Measurements from ENCODE around the gene TGFB2. TPM values are rescaled to one million over a fixed set of nuclear protein-coding genes. Genes with fewer than 3 reads are reported as not detected.

TGFB2 gene
- total RNA-seq, 2 donors from 2014 or later, result 0.07 TPM; not detected in 1

DNA sequence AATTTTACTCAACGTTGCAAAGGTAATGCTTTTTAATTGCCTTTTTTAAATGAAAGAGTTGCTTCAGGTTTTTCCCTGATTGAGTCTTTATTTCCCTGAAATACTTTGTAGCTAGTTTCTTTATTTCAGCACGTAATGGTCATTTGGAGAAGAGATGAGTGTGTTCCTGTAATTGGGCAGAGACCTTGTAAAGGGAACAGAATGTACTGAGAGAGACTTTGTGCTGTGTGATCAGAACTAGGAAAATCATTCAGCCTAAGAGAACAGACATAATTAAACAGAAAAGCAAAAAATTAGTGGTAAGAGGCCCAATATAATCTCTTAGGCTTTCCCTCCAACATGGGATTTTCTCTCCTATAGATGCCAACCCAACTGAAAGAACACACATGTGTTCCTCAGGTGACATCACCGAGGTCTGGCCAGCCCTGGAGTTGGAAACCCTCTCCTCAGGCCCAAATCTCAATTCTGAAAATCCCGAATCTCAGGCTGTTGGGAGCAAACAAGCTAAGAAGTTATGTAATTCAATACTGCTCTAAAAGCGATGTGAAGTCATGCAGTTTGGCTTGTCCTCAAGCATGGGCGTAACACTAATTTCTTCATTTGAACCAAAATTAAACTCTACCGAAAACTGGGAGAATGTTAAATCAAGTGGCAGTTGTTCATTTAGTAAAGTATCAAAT lies 102.0 kb downstream of the TGFB2 start:
- ATAC-seq, result no peak
- peaks cover 0 to 5% of the 10 kb centered on the region in 2 donors for H3K9me3 Mint-ChIP-seq

DNA sequence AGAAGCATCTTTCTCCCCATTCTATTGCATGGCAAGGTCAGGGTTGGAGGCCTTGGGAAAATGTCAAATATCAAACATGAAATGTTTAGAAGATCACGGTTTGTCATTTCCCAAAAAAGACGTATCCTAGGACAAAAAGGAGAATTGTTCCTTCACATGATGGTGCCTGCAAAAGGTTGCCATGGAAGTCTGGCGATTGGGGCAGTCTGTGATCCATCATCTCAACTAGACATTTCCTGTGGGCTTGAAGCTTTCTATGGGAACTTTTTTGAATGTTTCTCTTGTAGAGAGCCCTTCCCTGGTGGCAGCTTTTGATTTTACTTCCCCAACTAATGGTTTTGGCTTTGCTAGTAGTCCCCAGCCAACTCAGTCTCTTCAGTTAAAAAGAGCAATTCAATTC lies 106.3 kb downstream of the TGFB2 start:
- peaks cover 0 to 5% of the 10 kb centered on the region in 2 donors for H3K9me3 Mint-ChIP-seq
- no peak for DNase-seq (ENCODE audit: low spot score in 2 of 2)
- ATAC-seq, result no peak
- no peaks in the 10 kb centered on the region for H3K36me3 Mint-ChIP-seq
- no peak overlapping the region for H3K27ac Mint-ChIP-seq

More for the DNA sequence above, 102.0 kb downstream of the TGFB2 start:
- H3K27ac Mint-ChIP-seq, result no peak overlapping the region
- no peaks in the 10 kb centered on the region for H3K36me3 Mint-ChIP-seq
- no peak for DNase-seq (ENCODE audit: low spot score in 2 of 2)

GRCh38 chr1:218454700-218455282 lies 109.7 kb downstream of the TGFB2 start:
- Mint-ChIP-seq H3K9me3 (no peaks in the 10 kb centered on the region), H3K27ac (no peak overlapping the region), H3K36me3 (no peaks in the 10 kb centered on the region)
- DNase-seq (ENCODE audit: low spot score in 2 of 2) (no peak), ATAC-seq (no peak)

DNA sequence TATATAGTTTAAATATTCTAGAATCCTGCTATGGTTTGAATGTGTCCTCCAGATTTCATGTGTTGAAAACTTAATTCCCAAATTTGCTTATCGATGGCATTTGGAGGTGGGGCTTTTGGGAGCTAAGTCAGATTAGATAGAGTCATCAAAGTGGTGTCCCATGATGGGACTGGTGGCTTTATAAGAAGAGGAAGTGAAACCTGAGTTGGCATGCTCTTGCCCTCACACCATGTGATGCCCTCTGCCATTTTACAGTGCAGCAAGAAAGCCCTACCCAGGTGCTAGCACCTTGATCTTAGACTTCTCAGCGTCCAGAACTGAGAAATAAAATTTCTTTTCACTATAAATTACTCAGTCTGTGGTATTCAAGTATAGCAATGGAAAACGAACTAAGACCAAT lies 111.3 kb downstream of the TGFB2 start:
- Mint-ChIP-seq H3K9me3 (no peaks in the 10 kb centered on the region), H3K27ac (no peak overlapping the region), H3K36me3 (no peaks in the 10 kb centered on the region)
- no peak for DNase-seq (ENCODE audit: low spot score in 2 of 2)
- no peak for ATAC-seq

DNA sequence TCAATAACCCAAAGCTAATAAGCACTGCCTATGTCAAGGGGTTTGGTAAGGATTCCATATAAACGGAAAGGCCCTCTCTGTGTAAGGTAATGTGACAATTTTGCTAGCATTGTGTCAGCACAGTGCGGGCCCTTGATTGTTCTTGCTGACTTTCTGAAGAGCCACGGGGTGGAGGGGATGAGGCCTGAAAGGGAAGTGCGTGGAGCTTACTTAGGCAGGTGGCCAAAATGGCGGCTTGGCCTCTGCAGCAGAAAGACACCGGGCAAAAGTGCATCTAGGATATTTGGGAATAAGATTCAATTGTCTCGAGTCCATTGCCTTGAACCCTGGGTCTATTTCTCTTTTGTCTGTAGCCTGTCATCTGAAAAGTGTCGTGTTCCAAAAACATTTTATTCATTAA lies 114.3 kb downstream of the TGFB2 start:
- DNase-seq (ENCODE audit: low spot score in 2 of 2) (no peak), ATAC-seq (no peak)
- H3K9me3 Mint-ChIP-seq, result no peaks in the 10 kb centered on the region
- no peak overlapping the region for H3K27ac Mint-ChIP-seq
- H3K36me3 Mint-ChIP-seq, result no peaks in the 10 kb centered on the region

DNA sequence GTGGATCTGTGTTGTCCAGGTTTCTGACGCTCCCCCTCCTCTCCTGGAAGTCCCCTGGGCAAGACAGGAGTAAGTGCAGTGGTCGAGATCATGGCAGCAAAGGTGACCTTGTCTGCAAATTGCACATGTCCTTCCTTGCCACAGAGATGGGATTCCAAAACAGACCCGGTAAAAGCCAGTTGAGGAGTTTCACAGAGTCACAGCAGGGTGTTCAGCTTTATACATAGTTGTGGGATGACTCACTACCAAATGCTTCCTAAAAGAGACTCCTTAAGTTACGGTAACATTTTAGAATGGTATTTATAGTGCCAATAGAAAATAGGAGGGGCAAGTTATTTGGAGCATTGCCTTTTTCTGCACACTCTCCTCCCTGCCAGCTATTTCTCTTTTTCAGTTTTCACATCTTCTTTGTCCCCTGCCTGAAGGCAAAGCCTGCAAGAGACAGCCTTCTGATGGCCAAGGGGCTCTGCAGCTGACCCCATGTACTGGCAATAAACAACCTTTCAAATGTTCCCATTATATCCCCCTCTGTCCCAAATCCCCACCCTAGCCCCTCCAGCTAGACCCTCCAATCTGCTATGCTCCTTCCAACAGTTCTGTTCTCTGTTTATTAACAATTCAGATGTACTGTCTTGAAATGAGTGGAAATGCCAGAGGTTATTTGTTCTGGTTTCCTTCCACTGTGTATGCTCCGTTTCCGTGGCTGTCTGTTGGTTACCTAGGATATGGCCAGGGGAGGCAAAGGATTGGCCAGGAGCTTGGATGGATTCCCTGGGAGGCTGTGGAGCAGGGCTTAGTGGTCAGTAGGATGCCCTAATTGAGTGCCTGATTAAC lies 115.0 kb downstream of the TGFB2 start:
- ATAC-seq, result no peak
- no peak for DNase-seq (ENCODE audit: low spot score in 2 of 2)
- Mint-ChIP-seq H3K27ac (no peak overlapping the region), H3K9me3 (no peaks in the 10 kb centered on the region), H3K36me3 (no peaks in the 10 kb centered on the region)

DNA sequence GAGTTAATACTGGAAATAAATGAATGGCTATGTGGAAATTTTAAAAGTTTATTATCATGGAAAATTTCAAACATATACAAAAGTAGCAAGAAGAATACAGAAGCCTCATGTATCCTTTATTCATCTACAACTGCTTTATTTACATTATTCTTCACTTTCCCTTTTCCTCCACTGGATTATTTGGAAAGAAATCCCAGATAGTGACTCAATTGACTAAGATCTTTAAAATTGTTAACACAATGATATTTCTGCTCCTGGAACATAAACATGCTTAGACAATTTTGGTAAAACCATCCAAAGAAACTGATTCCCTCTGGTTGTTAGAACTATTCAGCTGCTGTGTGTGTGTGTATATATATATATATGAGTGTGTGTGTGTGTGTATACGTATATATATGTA lies 116.2 kb downstream of the TGFB2 start:
- no peak overlapping the region for H3K27ac Mint-ChIP-seq
- DNase-seq (ENCODE audit: low spot score in 2 of 2), result no peak
- no peaks in the 10 kb centered on the region for H3K36me3 Mint-ChIP-seq
- no peaks in the 10 kb centered on the region for H3K9me3 Mint-ChIP-seq
- ATAC-seq, result no peak

DNA sequence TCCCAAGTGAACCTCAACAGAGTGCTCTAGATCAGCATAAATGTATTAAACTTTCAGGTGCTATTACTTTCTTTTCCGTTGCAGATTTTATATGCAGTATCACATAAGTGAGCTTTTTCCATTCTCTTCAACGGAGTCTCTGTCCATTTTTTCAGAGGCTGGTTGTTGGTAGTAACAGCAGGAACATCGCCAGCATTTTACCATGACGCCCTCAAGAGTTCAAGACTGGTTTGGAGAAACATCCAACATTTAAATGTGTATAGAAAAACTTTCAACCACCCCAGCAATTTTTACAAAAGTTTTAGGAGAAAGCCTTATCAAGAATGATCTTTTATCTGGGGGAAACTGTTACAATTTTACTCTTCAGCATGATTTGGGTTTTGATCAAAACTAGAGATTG lies 117.0 kb downstream of the TGFB2 start:
- H3K27ac Mint-ChIP-seq, result no peak overlapping the region
- H3K9me3 Mint-ChIP-seq, result no peaks in the 10 kb centered on the region
- ATAC-seq, result no peak
- no peaks in the 10 kb centered on the region for H3K36me3 Mint-ChIP-seq
- DNase-seq (ENCODE audit: low spot score in 2 of 2), result no peak

DNA sequence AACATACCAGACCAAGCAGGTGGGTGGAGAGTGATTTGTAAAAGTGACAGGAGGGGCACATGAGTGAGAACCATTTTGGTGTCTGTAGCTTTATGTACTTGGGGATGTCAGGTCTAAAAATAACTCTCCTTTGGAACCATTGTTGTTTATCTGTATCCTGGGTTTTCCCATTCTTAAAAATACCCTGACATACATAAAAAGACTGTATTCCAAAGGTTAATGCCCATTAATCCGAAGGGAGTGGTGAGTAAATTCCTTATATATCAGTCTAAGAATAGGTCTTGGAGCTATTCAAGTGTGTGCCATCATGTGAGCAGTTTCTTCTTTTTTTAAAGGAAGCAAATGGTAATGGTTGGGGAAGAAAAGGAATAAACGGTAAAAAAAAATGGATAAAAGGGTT lies 117.5 kb downstream of the TGFB2 start:
- no peaks in the 10 kb centered on the region for H3K36me3 Mint-ChIP-seq
- H3K27ac Mint-ChIP-seq, result no peak overlapping the region
- no peak for DNase-seq (ENCODE audit: low spot score in 2 of 2)
- ATAC-seq, result no peak
- H3K9me3 Mint-ChIP-seq, result no peaks in the 10 kb centered on the region

- H3K27ac Mint-ChIP-seq, result no peak overlapping the region
- H3K36me3 Mint-ChIP-seq, result no peaks in the 10 kb centered on the region
- H3K9me3 Mint-ChIP-seq, result no peaks in the 10 kb centered on the region
- ATAC-seq (no peak), DNase-seq (ENCODE audit: low spot score in 2 of 2) (no peak)
Observed at GRCh38 chr1:218463194-218464156, 118.3 kb downstream of the TGFB2 start.

DNA sequence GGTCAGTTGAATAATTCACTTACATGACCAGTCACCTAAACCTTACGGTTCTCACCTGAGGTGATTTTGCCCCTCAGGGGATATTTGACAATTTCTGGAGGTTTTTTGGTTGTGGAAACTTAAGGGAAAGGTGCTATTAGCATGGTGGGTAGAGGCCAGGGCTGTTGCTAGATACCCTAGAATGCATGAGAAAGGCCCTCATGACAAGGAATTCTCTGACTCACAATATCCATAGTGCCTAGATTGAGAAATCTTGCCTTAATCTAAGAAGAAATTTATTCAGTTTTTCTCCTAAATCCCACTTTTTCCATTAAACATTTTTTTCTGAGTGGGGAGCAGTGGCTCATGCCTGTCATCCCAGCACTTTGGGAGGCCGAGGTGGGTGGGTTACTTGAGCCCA lies 119.7 kb downstream of the TGFB2 start:
- no peak overlapping the region for H3K27ac Mint-ChIP-seq
- H3K9me3 Mint-ChIP-seq, result no peaks in the 10 kb centered on the region
- H3K36me3 Mint-ChIP-seq, result no peaks in the 10 kb centered on the region
- DNase-seq (ENCODE audit: low spot score in 2 of 2) (no peak), ATAC-seq (no peak)

GRCh38 chr1:218466341-218467010 lies 121.3 kb downstream of the TGFB2 start:
- Mint-ChIP-seq H3K9me3 (no peaks in the 10 kb centered on the region), H3K36me3 (no peaks in the 10 kb centered on the region), H3K27ac (no peak overlapping the region)
- DNase-seq (ENCODE audit: low spot score in 2 of 2) (no peak), ATAC-seq (no peak)

DNA sequence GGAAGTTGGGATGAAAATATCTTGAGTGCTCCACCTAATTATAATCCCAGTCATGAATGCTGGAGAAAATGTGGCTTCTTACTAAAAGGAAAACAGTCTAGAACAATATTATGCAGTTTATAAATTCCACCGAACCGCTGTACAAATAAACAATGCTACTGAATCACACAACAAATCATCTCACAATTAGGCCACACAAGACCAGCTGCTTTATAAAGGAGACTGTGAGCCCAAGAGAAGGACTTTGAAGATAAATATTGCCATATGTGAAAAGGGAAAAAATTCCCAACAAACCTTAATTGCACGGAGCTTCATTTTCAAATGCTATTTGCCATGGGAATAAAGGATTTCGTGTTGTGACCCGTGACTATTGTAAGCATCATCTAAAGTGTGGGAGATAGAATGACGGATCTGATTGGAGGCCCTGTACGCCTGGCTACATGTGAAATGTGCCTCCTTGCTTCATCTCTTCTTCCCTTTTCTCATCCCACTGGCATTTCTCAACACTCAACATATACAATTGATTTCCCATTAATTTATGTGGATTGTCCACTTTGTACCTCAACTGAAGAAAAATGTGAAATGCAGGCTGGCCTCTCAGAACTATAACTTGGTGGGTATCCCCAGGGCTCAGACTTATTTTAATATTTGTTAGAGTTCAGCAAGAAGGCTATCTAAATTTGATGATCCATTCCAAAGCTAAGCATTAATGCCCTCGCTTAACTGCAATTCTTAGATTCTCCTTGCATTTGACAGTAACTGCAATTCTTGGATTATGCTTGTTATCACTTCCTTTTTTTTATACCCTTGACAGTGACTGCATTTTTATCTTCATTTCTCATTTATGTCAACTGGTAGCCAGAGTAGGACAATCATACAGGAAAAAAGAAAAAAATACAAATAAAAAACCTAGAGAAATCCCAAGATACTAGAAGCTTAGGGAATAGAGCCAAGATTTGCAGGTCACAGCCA lies 122.3 kb downstream of the TGFB2 start:
- Mint-ChIP-seq H3K27ac (no peak overlapping the region), H3K9me3 (no peaks in the 10 kb centered on the region), H3K36me3 (no peaks in the 10 kb centered on the region)
- no peak for DNase-seq (ENCODE audit: low spot score in 2 of 2)
- ATAC-seq, result no peak

- no peak overlapping the region for H3K27ac Mint-ChIP-seq
- no peaks in the 10 kb centered on the region for H3K36me3 Mint-ChIP-seq
- ATAC-seq (no peak), DNase-seq (ENCODE audit: low spot score in 2 of 2) (no peak)
- no peaks in the 10 kb centered on the region for H3K9me3 Mint-ChIP-seq
Observed at GRCh38 chr1:218468711-218469110, 123.6 kb downstream of the TGFB2 start.

GRCh38 chr1:218472885-218473284 lies 127.7 kb downstream of the TGFB2 start:
- peaks cover 0 to 4% of the 10 kb centered on the region in 2 donors for H3K9me3 Mint-ChIP-seq
- DNase-seq (ENCODE audit: low spot score in 2 of 2) (no peak), ATAC-seq (no peak)
- H3K36me3 Mint-ChIP-seq, result peaks cover 0 to 4% of the 10 kb centered on the region in 2 donors
- no peak overlapping the region for H3K27ac Mint-ChIP-seq
